Hematopoietic multipotent progenitor cell treated with erythropoietin and hydrocortisone succinate and interleukin-3 and kit ligand, for 8 days (in vitro differentiated cells): Measurements from ENCODE around the gene VBP1.
"Not testable (repeated sequence)": the region's sequence is repeated elsewhere in the genome, so short reads cannot be mapped to it uniquely, and the experiment has no call there.

Experiments
- DNase-seq: peaks from one replicate; pipeline ENCODE4 v3.0.0-alpha.2; 2015

Gene VBP1, protein sequence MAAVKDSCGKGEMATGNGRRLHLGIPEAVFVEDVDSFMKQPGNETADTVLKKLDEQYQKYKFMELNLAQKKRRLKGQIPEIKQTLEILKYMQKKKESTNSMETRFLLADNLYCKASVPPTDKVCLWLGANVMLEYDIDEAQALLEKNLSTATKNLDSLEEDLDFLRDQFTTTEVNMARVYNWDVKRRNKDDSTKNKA

DNA sequence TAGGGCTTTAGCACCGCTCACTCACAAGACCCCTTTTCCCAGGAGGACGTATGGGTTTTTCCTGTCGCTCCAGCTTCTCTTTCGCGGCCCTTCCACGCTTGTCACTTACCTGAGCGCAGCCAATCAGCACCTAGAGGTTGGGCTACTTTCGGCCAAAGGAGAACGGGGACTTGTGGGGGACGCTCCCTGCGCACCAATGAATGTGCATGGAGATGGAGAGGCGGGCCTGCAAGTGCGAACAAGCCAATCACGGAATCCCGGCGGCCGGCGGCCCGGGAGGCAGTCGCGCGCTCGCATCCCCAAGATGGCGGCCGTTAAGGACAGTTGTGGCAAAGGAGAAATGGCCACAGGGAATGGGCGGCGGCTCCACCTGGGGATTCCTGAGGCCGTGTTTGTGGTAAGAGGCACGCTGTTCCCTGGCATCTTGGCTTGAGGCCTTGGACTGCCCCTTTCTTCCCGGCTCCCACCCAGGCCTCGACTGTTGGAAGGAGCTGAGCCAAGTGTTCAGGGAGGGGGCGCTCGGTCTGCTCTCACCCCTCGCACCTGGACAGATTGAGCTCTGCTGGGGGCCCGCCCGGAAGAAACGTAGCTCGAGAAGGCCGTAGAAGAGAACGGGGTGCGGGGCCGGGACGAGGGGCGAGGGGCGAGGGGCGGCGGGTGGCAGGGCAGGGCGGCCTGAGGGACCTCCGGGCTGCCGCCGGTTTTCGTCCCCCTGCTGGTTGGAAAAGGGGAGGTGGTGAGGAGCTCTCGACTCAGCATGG is at the start of gene VBP1:
VBP1 (plus strand) TSS at position 282 of the 761 bp plus-strand sequence; CDS start at position 305, 23 bp downstream.
- DNase-seq: peak; percentile 96

DNA sequence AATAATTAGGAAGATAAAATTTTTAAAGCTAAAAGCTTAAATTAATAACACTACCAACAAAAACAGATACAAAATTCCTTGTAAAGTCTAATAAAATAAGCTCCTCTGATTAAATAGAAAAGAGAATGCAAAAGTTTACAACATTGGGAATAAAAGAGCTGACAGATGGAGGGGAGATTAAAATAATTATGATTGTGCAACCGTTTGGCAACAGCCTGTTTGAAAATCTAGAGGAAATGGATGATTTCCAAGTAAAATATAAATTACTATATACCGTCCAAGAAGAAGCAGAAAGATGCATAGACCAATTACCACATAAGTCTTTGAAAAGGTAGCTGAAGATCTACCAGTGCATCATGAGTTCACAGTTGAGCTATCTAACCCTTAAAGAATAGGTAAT is 46.4 kb upstream of the VBP1 start:
- DNase-seq: no peak

DNA sequence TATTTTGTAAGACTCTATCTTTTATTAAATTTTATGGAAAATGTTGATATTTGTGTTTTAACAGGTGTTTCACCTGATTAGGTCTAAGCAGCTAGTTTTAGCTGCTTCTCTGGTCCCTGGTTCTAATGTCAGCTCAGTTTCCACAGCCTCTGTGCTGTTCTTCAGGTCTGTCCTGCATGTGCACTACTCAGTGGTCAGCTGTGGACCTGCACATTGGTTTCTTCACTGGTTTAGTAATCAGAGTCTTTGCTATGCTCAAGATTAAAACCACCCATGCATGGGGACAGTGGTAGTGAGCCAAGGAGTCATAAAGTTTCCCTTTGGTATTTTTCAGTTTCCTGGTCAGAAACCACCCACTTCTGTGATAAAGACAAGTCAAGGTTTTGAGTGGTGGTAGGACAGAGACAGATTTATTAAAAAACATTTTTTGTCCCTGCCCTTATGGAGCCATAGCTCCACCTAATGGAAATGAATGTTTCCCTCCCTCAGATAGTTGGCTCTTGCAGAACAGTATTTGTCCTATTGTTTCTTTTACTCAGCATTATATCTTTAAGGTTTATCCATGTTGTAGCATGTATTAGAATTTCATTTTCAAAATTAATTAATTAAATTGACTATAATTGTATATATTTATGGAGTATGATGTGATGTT is 36.8 kb upstream of the VBP1 start:
- peak; percentile 42 for DNase-seq

DNA sequence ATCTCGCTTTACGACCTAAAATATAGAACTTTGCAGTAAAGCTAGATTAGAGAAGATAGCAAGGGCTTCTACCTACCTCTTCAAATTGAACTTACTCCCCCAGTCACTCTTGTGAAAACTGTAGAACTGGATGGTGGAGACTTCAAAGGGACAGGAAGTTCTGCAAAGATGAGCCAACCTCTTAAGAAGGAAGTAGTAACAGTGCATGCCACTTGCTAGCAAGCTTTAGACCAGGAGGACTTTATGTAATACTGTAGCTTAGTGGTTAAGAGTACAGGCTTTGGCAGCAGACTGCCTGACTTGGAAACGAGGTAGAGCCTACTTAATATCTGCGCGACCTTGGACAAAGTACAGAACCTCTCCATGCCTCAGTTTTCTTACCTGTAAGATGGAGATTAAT is 27.5 kb upstream of the VBP1 start:
- DNase-seq: no peak

- DNase-seq: no peak
Observed at GRCh38 chrX:155211208-155211607, 5.1 kb upstream of the VBP1 start.

DNA sequence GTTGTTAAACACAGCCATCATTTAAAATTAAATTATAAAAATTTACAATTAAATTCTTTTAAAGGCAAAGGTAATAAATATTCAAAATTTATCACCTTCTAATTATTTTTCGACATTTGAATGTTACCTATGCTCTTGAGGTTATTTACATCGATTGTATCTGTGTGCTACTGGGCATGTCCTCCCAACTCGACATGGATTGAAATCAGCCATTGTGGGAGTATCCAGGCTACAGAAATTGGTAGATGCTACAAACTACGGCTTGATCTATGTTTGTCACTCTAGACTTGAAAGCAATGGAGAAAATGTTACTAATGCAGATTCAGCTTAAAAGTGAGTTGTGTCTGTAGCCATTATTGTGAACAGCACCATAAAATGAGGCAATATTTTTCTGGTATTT is 2.5 kb upstream of the VBP1 start:
- no peak for DNase-seq

GRCh38 chrX:155215443-155216178 is 649 bp upstream of the VBP1 start:
- peak; percentile 3 for DNase-seq

DNA sequence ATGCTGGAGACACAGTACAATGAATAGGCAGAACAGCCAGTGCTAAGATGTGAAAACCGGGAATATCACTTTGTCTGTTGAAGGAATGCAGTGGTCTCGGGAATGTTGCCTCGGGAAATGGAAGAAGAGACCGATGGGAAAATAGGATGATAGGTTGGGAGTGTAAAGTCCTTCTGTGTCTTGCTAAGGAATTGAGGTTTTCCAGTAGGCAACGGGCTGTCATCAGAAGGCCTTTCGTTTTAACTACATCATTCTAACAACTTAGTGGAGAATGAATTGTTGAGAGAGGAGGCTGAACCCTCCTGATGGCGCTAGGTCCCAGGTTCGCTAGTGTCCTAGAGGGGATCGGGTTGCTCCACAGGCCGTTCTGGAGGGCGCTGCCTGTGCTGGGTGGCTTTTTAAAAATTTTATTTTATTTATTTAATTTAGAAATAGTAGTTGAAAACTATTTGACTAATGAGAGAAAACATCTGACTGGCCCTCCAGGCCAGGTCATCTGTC is 730 bp downstream of the VBP1 start:
- DNase-seq: peak; percentile 28

GRCh38 chrX:155218777-155219176 is 2.5 kb downstream of the VBP1 start:
- DNase-seq: peak; percentile 85

DNA sequence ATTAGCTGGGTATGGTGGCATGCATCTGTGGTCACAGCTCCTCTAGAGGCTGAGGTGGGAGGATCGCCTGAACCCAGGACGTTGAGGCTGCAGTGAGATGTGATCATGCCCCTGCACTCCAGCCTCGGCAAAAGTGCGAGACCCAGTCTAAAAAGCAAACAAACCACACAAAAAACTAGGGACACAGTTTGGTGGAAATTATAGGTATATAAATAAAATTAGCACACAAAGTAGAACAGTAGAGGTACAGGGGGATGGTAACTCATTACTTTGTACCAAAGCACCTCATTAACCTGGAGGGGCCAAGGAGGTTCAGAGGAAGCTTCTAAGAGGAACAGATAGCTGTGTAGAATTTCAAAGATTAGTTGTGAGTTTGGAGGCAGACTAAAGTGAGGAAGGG is 5.1 kb downstream of the VBP1 start:
- DNase-seq: no peak

GRCh38 chrX:155223746-155224145 is 7.5 kb downstream of the VBP1 start:
- DNase-seq: not testable (repeated sequence)

- DNase-seq: no peak
Observed at GRCh38 chrX:155225774-155226173, 9.5 kb downstream of the VBP1 start.

- DNase-seq: no peak
Observed at GRCh38 chrX:155231163-155231562, 14.9 kb downstream of the VBP1 start.

GRCh38 chrX:155235891-155236290 is 19.6 kb downstream of the VBP1 start:
- no peak for DNase-seq

DNA sequence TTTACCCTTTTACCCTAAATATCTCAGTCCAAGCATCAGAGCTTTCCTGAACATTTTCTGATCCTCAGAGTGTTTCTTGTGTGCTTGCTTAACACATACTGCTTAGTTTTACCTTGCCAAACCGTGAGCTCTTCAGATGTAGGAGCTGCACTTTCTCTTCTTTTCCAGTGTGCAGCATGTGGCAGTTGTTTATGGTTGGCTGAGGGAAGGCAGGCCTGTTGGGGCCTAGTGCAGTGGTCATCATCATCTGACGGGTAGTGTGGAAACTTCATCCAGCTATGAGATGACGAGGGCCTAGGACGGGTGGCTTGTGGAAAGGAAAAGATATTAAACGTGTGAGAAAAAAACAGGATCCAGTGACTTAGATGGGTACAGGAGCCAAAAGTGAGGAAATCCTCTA is 21.5 kb downstream of the VBP1 start:
- DNase-seq: no peak

- no peak for DNase-seq
Observed at GRCh38 chrX:155242300-155242699, 26.0 kb downstream of the VBP1 start.

DNA sequence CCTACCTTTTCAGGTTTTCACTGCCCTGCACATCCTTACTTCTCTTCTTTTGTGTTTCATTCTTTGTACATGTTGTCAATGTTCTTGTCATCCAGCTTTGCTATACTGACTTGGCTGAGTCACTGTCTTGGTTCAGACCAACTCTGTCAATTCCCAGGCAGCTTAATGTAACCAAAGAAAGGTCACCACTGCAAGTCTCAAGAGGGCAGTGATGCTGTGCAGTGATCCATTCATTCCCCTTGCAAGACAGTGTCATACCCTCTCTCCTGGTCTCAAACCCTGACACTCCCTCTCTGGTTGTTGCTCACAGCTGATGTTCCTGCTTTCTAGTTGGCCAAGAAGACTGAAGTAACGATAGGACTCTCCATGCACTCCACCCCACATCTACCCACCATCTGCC is 30.5 kb downstream of the VBP1 start:
- DNase-seq: no peak

DNA sequence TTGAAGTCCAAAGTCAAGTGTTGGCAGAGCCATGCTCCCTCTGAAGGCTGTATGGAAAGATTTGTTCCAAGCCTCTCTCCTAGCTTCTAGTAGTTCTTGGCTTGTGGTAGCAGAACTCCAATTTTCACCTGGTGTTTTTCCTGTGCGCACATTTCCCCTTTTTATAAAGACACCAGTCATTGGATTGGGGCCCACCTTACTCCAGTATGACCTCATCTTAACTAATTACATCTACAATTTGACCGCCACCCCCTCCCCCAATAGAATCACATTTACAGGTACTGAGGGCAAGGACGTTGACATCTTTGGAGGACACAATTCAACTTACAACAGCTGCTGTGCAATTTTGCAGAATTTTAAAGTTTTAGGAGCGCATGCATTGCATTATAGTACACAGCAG is 31.2 kb downstream of the VBP1 start:
- DNase-seq: no peak

- DNase-seq: no peak
Observed at GRCh38 chrX:155251391-155251790, 35.1 kb downstream of the VBP1 start.

DNA sequence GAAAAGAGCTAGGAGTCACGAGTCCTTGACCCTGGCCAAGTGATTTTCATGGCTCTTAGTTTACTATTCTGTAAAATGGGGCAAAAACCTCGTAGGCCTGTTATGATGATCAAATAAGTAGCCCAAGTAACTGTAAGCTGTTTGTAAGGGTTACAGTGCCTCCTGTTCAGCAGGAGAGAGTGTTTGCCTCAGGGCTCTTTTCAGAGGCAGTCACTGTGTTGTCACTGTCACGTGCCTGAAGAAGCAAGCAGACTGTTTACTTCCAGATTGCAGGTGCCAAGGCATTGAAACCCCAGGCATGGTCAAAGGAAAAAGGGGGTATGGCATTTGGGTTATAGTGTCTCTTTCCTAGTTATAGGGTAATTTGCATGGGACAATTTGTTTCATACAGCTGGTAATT is 43.5 kb downstream of the VBP1 start:
- no peak for DNase-seq

DNA sequence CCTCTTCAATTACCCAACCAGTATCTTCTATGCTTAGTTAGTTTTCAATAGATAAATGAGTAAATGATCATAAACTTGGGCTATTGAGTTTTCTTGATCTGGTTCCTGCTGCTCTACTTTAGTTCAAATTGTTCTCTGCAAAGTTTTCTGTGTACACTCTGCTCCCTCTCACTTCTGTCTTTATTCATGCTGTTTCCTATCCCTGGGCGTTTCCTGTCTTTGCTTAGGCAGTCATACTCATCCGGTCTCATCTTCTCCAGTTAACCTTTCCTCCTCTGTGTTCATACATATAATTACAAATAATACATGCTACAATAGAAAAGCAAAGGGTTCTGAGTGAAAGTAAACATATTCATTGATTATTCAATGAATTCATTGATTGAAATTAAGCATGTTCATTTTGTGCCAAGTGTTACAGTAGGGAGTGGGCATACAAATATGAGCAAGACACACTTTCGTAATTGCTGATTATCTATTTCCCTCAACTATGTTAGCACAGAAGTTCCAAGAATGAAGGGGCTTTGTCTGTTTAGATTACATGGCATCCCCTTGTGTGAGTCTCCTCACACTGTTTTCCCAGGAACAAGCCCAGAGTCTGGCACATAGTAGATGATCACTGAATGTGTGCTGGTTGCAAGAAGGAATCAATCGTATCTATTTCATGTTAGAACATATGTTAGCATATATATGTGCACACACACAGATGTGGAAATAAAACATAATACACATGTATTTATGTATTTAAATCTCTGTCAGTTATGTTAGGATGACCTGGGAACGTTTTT is 46.9 kb downstream of the VBP1 start:
- DNase-seq: peak; percentile 23

DNA sequence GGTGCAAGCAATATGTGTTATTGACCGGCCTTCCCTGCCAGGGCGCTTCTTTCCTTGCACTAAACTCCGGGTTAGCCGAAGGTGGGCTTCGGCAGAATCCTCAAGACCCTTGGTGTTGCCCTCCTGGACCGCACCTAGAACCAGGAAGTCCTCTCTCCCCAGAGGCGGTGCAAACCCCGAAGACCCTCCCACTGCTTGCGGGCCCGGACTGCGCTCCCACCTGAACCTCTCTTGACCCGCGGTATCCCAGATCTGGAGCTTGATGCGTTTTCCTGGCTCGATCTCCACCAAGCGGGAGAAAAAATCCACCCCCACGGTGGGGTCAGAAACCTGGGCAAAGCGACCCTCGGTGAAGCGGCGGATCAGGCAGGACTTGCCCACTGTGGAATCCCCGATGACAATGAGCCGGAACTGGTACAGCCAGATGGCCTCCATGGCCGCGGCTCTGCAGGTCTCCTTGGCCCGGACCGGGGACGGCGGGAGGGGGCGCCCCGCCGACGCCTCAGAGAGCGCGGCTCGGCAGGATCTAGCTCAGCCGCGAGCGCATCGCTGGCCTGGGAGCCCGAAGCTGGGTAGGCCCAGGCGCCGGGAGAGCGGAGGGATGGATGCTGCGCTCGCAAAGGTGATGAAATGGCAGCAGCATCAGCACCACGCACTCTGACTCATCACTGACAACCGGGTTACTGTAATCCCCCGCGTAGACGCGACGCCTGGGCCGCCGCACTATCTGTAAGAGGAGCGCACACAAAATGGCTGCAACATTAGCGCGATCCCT is 47.8 kb downstream of the VBP1 start, which contains the start of gene RAB39B:
RAB39B (minus strand) TSS at position 638 of the 775 bp plus-strand sequence; CDS start at position 435, 203 bp downstream.
- peak; percentile 75 for DNase-seq
